NB4 (cell line): ENCODE data around the gene PYM1.

Experiments used
- DNase-seq: peaks from one replicate; pipeline ENCODE4 v3.0.0; 2010; ENCODE audit warnings: low read depth
- H3K4me3 ChIP-seq: one replicate; pipeline ENCODE4 v1.5.1; 2011; ENCODE audit warnings: mild to moderate bottlenecking, low read depth, low read length, moderate library complexity
- CTCF ChIP-seq: IDR thresholded peaks from one replicate; pipeline ENCODE4 v1.5.1; 2012; ENCODE audit warnings: low read depth, low read length
- MAX ChIP-seq: IDR thresholded peaks from 2 replicates; pipeline ENCODE4 v1.6.1; 2011; ENCODE audit warnings: low read depth, low read length
- MYC ChIP-seq: IDR thresholded peaks from 2 replicates; pipeline ENCODE4 v1.6.1; 2011; ENCODE audit warnings: low read depth, low read length
- POLR2A ChIP-seq: IDR thresholded peaks from 2 replicates; pipeline ENCODE4 v1.6.1; 2011; ENCODE audit warnings: mild to moderate bottlenecking; ENCODE audit not compliant: insufficient read length; ENCODE audit errors: extremely low read depth

The PYM1 gene

GRCh38 chr12:55931780-55932550, 4.3 kb upstream of the PYM1 start:
- peak; percentile 65 for DNase-seq
- no peak for TF ChIP-seq MYC
- no peak for TF ChIP-seq CTCF
- TF ChIP-seq MAX: no peak
- TF ChIP-seq POLR2A: peak; percentile 19
- peak overlapping the region; percentile 65 for H3K4me3 ChIP-seq

GRCh38 chr12:55931317-55931779, 3.7 kb upstream of the PYM1 start:
- peak; percentile 31 for DNase-seq
- TF ChIP-seq MAX (no peak), POLR2A (no peak)
- peak overlapping the region; percentile 65 for H3K4me3 ChIP-seq

- peak within 1 kb of the TSS; percentile 65 for H3K4me3 ChIP-seq
- TF ChIP-seq MYC: no peak
- TF ChIP-seq MAX: no peak
- no peak for TF ChIP-seq POLR2A
- TF ChIP-seq CTCF: peak; percentile 80
- DNase-seq: peak; percentile 88
Measured at GRCh38 chr12:55930771-55931316, 3.1 kb upstream of the PYM1 start, which contains the start of gene DGKA. Gene DGKA, plus strand, starts transcription at chr12:55931162. Its CDS starts 5,342 bp downstream, at chr12:55936504.

GRCh38 chr12:55929306-55929791, 1.7 kb upstream of the PYM1 start:
- H3K4me3 ChIP-seq: peak overlapping the region; percentile 37
- DNase-seq: peak; percentile 89
- TF ChIP-seq MAX (0 out of 2 replicates have a peak, but pooled peaks have one; percentile 6), MYC (no peak), POLR2A (peak; percentile 39), CTCF (no peak)

- peak; percentile 98 for DNase-seq
- TF ChIP-seq MAX (peak; percentile 64), CTCF (peak; percentile 63), POLR2A (peak; percentile 49), MYC (peak; percentile 23; the same call in 1 of the 2 replicates)
- H3K4me3 ChIP-seq: peak overlapping the region; percentile 96
Measured at GRCh38 chr12:55926738-55927587, 731 bp downstream of the PYM1 start.
